Thyroid gland (tissue), 4 donors: ENCODE data around the gene TMIGD2. TPM values are rescaled to one million over a fixed set of nuclear protein-coding genes. Genes with fewer than 3 reads are reported as not detected.
A peak's percentile ranks its signal among the peaks of the same experiment; 100 is the strongest.
"Not testable (repeated sequence)": the region's sequence is repeated elsewhere in the genome, so short reads cannot be mapped to it uniquely, and the experiment has no call there.

Experiments
- DNase-seq, 2 donors: peaks; one replicate each; pipeline ENCODE4 v3.0.0-alpha.2; 2019
- H3K27ac ChIP-seq, 3 donors: fragments of 200-600 bp; sonication (generic); 1 replicate in 2 of 3; 2 replicates in 1 of 3; pipeline ENCODE4 v1.5.1; 2016 to 2019; ENCODE audit warnings: mild to moderate bottlenecking in 1 of 3, moderate library complexity in 1 of 3
- H3K27me3 ChIP-seq: fragments of 200-600 bp; sonication (generic); one replicate; pipeline ENCODE4 v1.5.1; 2019
- H3K36me3 ChIP-seq, 2 donors: fragments of 200-600 bp; sonication (generic); one replicate each; pipeline ENCODE4 v1.5.1; 2016 to 2019
- H3K4me1 ChIP-seq, 2 donors: fragments of 200-600 bp; sonication (generic); one replicate each; pipeline ENCODE4 v1.5.1; 2017 to 2019
- H3K4me3 ChIP-seq, 3 donors: fragments of 200-600 bp; sonication (generic); replicated peaks in 1 of 3; 1 replicate in 2 of 3; 2 replicates in 1 of 3; pipeline ENCODE4 v1.5.1; 2016; ENCODE audit warnings: mild to moderate bottlenecking in 1 of 3
- H3K9me3 ChIP-seq: fragments of 200-600 bp; sonication (generic); one replicate; pipeline ENCODE4 v1.5.1; 2017
- CTCF ChIP-seq, 6 experiments: fragments of 200-600 bp in 3 of 6; fragments of 450-650 bp in 3 of 6; sonication (generic) in 3 of 6; IDR thresholded peaks; one replicate each; pipeline ENCODE4 v1.5.1; 2016 to 2019; ENCODE audit warnings: antibody characterized with exemption in 6 of 6, mild to moderate bottlenecking in 2 of 6, inconsistent platforms in 1 of 6, moderate library complexity in 1 of 6
- POLR2A ChIP-seq, 2 donors: fragments of 450-650 bp; IDR thresholded peaks; one replicate each; pipeline ENCODE4 v1.6.1; 2017; ENCODE audit warnings: antibody characterized with exemption in 2 of 2, mild to moderate bottlenecking in 2 of 2, moderate library complexity in 1 of 2
- WGBS, 2 donors: methylation state at CpG; one replicate each; pipeline ENCODE4 v1.1.5; 2017; 5-methylcytosine and 5-hydroxymethylcytosine counted together
- intact Hi-C: fragments of 100-400 bp; cut with DNase I; formaldehyde crosslinking; loops from one replicate; pipeline ENCODE4 v1.15.1; 2023
- total RNA-seq, 4 donors: library from RNA; depleted of rRNA; stranded (reverse); fragments of >200 nt; gene quantifications; one replicate each; pipeline ENCODE4 v1.2.3, GENCODE V29; 2016

TMIGD2 gene
- total RNA-seq: not detected

DNA sequence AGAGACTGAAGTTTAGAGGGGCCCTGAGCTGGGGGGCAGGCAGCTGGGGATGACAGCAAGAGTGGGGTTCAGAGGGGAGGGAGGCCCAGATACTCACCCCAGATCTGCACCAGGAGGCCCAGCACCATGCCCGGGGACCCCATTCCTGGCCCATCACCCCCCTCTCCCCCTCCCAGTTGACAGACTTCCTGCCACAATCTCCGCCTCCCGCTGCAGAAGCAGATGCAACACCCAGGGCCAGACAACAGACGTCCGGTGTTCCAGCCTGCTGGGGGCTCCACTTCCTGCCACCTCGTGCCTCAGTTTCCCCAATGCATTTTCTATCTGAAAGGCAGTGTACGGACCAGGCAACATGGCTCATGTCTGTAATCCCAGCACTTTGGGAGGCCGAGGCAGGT lies at the start of gene TMIGD2:
TSS of gene TMIGD2 (minus strand) at position 147 of the 398 bp plus-strand sequence. CDS start at position 143, 4 bp downstream.
- Histone ChIP-seq H3K4me1 (no peaks in the 10 kb centered on the region), H3K9me3 (no peaks in the 10 kb centered on the region), H3K27me3 (no peaks in the 10 kb centered on the region), H3K4me3 (no peak within 1 kb of the TSS), H3K36me3 (no peaks in the 10 kb centered on the region), H3K27ac (no peak within 1 kb of the TSS)
- intact Hi-C loops: no loop called here
- no peak for TF ChIP-seq POLR2A (IDR thresholded peaks at IDR 0.05)
- no peak for TF ChIP-seq CTCF (IDR thresholded peaks at IDR 0.05)
- 65 to 71% methylated on average over 8 of the region's 8 CpGs for WGBS, 2 donors
- no peak for DNase-seq

DNA sequence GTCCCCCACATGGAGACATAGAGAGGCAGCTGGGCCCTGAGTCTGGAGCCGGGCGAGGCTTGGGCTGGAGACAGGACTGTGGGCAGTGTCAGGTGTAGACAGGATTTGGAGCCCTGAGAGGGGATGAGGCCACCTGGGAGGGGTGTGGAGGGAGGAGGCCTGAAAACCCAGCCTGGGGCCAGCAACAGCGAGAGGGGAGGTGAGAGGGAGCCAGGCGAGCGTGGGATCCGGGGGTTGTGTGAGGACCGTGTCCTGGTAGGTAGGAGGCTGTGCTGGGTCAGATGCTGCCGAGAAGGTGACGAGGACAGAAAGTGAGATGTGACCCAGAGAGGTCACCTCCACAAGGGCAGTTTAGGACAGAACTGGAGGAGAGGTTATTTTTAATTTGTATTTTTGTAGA lies 48.5 kb upstream of the TMIGD2 start:
- WGBS, 2 donors: 95% methylated on average over 9 of the region's 9 CpGs
- no peaks in the 10 kb centered on the region for H3K36me3 ChIP-seq
- no peaks in the 10 kb centered on the region for H3K27me3 ChIP-seq
- no peaks in the 10 kb centered on the region for H3K9me3 ChIP-seq
- no peak overlapping the region for H3K27ac ChIP-seq
- no peak overlapping the region for H3K4me3 ChIP-seq
- no peaks in the 10 kb centered on the region for H3K4me1 ChIP-seq
- intact Hi-C loops: no loop called here
- TF ChIP-seq CTCF (IDR thresholded peaks at IDR 0.05) (no peak), POLR2A (IDR thresholded peaks at IDR 0.05) (no peak)
- no peak for DNase-seq

- WGBS, 2 donors: 89% methylated on average over 8 of the region's 8 CpGs
- Histone ChIP-seq H3K27me3 (no peaks in the 10 kb centered on the region), H3K27ac (no peak overlapping the region), H3K9me3 (no peaks in the 10 kb centered on the region), H3K4me1 (no peaks in the 10 kb centered on the region), H3K4me3 (no peak overlapping the region), H3K36me3 (no peaks in the 10 kb centered on the region)
- DNase-seq: no peak
- TF ChIP-seq POLR2A (IDR thresholded peaks at IDR 0.05) (no peak), CTCF (IDR thresholded peaks at IDR 0.05) (no peak)
- intact Hi-C loops: no loop called here
Measured at GRCh38 chr19:4350111-4350510, 47.9 kb upstream of the TMIGD2 start.

DNA sequence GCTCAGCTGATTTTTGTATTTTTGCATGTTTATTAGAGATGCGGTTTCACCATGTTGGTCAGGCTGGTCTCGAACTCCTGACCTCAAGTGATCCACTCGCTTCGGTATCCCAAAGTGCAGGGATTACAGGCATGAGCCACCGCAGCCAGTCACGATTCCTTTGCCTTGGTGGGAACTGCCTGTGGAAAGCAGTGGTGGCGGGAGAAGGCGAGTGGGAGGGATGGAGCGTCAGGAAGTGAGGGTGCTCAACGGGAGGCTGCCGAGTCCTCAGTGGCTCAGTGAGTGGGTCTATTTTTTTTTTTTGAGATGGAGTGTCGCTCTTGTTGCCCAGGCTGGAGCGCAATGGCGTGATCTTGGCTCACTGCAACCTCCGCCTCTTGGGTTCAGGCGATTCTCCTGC lies 47.0 kb upstream of the TMIGD2 start:
- intact Hi-C loops, H3K27me3 ChIP-seq, H3K36me3 ChIP-seq, H3K4me3 ChIP-seq, H3K27ac ChIP-seq, H3K4me1 ChIP-seq, DNase-seq, H3K9me3 ChIP-seq: not testable (repeated sequence)
- WGBS, 2 donors: 94% methylated on average over 16 of the region's 16 CpGs

- WGBS, 2 donors: 57 to 65% methylated on average over 6 of the region's 6 CpGs
- H3K27me3 ChIP-seq: no peaks in the 10 kb centered on the region
- intact Hi-C loops: no loop called here
- peak; percentile 54 to 65 for DNase-seq
- no peaks in the 10 kb centered on the region for H3K9me3 ChIP-seq
- no peaks in the 10 kb centered on the region for H3K36me3 ChIP-seq
- no peak for TF ChIP-seq CTCF (IDR thresholded peaks at IDR 0.05)
- TF ChIP-seq POLR2A (IDR thresholded peaks at IDR 0.05): no peak
- no peak overlapping the region for H3K27ac ChIP-seq
- H3K4me3 ChIP-seq: no peak overlapping the region
- peaks cover 6 to 7% of the 10 kb centered on the region in 2 donors for H3K4me1 ChIP-seq
Measured at GRCh38 chr19:4347521-4347920, 45.3 kb upstream of the TMIGD2 start.

GRCh38 chr19:4346020-4346383 lies 43.8 kb upstream of the TMIGD2 start:
- TF ChIP-seq POLR2A (IDR thresholded peaks at IDR 0.05): no peak
- no peak for TF ChIP-seq CTCF (IDR thresholded peaks at IDR 0.05)
- no peak overlapping the region for H3K4me3 ChIP-seq
- intact Hi-C loops: no loop called here
- WGBS, 2 donors: 95% methylated on average over 6 of the region's 6 CpGs
- H3K36me3 ChIP-seq: no peaks in the 10 kb centered on the region
- H3K27me3 ChIP-seq: no peaks in the 10 kb centered on the region
- no peak for DNase-seq
- H3K9me3 ChIP-seq: no peaks in the 10 kb centered on the region
- H3K4me1 ChIP-seq: peaks cover 10 to 11% of the 10 kb centered on the region in 2 donors
- H3K27ac ChIP-seq: no peak overlapping the region
